ENCODE measurements around the gene STX3.

DNA sequence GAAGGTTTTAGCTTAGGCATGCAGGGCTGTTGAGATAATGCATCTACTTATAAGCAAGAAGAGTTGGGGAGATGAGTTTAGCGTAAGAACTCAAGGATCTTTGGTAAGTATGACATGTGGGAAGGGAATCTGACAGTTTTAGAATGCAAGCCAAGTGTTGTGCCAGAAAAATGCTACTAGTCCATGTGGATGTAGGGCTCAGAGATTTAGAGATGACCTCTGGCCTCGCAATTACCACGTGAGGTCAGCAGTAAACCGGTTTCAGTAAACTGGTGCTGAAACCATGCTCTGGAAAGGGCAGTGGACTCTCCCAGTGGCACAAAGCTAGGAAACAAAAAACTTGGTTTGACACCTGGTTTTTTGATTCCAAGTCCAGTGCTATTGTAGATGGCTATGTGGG lies 36.5 kb downstream of the STX3 start:
- no peak for TF ChIP-seq RAD21 (IDR thresholded peaks at IDR 0.05; ENCODE audit: low read length)
- TF ChIP-seq CTCF (conservative IDR thresholded peaks at IDR 0.05; ENCODE audit: low read depth, low read length) = no peak
- no peak for TF ChIP-seq MXI1 (IDR thresholded peaks at IDR 0.05; ENCODE audit: borderline replicate concordance, low read depth, low read length)
- no peak for TF ChIP-seq POLR2A (IDR thresholded peaks at IDR 0.05; ENCODE audit: low read depth, low read length)
